GM21786 (cell line): ENCODE measurements around the gene VAMP8.
"Not testable (repeated sequence)": the region's sequence is repeated elsewhere in the genome, so short reads cannot be mapped to it uniquely, and the experiment has no call there.

ENCODE experiments used
- ATAC-seq: cut with Tn5 transposase; IDR thresholded peaks from one replicate; pipeline ENCODE4 v1.9.1; 2021; ENCODE audit not compliant: unreplicated experiment

Gene VAMP8

DNA sequence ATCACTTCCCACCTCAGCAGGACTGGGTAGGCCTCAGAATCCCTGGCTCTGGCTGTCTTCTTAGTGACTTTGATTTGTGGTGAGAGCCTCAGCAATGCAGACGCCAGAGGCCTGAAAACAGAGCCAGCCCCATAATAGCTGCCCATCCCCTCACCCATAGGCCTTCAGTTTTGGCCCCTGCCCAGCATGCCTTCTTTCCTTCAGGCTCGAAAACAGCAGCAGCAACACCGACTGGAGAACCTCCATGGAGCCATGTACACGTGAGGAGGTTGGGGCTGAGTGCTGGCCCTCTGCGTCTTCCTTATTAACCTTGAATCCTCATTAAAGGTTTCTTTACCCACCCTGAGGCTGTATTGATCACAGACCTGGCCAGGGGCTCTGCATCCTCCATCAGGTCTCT lies 19.9 kb downstream of the VAMP8 start:
- no peak for ATAC-seq

DNA sequence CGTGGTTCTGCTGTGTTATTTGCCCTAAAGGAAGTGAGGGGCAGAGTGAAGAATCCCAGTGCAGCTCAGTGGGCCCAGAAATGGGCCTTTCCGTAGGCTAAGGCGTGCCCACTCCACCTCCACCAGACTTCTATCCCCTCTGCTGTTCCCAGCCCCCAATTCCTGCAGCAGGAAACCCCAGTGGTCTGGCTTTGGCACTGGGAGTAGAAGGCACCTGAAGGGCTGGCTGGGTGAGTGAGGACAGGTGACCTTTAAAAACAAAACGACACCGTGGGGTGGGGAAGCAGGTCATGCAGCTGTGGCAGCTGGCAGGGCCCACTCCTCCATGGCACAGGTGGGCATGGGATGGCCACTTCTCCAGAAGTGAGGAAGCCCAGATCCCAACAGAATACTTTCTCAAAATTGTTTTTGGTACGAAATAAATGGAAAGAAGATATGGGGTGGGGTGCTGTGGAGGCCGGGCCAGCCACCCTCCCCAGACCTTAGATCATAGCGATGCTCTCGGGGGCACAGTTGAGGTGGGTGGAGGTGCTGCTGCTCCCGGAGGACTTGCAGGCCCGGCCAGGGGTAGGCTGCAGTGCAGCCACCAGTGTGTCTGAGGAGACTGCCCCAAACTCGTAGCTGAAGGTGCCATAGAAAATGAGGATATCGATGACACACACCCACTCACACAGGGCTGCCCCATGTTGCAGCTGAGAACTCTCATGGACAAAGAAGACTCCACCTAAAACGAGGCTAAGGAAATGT lies 21.4 kb downstream of the VAMP8 start:
- no peak for ATAC-seq

DNA sequence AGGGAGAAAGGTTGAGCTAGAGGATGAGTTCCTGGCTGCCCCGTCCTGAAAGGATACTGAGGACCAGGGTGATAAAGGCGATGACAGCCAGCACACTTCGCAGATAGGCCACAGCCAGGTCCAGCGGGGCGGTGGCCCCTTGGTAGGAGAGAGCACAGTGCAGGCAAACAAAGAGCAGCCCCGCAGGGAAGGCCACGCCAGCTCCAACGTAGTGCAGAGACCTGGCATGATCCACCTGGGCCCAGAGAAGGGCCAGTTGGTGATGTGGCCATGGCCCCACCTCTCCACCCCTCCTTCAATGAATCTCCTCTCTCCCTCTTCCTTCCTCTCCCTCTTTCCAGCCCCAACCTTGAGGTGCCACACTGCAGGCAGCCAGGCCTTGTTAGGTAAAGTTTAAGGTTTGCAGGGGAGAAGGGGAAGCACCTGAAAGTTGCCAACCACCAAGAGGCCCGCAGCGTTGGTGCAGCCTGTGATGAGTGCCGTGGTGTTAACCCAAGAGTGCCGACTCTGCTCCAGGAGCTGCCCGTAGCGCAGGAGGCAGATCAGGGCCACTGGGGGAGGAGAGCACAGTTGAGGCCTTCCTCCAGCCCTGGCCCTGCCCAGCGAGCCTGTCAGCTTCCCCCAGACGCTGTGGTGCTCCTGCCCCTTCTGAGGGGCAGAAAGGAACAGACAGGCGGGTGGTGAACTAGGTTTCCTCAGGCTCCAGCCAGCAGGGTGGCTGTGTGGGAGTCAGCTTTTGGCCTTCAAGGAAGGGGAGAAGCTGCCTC lies 22.3 kb downstream of the VAMP8 start:
- ATAC-seq = no peak

GRCh38 chr2:85600235-85600575 lies 22.8 kb downstream of the VAMP8 start:
- ATAC-seq = no peak

DNA sequence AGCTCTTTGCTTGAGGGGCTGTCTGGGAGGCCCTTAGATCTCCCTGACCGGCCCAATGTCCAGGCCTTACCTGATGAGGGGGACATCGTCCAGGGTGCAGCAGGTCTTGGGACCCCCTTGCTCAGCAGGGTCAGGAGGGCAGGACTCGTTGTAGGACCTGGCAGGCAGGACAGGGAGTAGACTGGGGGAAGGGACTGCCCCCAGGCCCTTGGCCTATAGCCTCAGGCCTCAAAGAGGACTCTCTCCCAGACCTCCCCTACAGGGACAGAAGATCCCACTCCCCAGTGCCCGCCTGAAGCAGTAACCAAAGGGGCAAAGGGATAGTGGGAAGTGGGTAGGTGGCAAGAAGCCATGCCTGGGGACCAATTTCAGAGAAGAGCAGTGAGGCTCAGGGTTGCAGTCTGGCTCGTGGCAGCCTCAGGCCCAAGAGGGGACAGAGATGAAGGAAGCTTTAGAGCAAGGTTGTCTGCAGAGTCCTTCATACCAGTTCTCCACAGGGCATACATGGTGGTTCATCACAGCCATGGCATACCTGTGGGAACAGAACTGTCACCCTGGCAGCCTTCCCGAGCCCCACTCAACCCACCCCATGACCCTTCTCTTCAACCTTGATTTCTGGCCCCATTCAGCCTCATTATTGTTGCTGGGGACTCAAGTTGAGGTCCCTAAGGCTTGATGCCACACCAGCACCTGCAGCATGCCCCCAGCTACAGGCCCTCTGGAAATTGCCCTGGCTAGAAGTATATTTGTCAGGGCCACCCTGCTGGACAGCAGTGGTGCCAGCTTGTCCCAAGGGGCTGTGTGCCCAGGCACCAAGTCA lies 23.8 kb downstream of the VAMP8 start:
- no peak for ATAC-seq

GRCh38 chr2:85601771-85602475 lies 24.5 kb downstream of the VAMP8 start:
- peak; percentile 32 for ATAC-seq

DNA sequence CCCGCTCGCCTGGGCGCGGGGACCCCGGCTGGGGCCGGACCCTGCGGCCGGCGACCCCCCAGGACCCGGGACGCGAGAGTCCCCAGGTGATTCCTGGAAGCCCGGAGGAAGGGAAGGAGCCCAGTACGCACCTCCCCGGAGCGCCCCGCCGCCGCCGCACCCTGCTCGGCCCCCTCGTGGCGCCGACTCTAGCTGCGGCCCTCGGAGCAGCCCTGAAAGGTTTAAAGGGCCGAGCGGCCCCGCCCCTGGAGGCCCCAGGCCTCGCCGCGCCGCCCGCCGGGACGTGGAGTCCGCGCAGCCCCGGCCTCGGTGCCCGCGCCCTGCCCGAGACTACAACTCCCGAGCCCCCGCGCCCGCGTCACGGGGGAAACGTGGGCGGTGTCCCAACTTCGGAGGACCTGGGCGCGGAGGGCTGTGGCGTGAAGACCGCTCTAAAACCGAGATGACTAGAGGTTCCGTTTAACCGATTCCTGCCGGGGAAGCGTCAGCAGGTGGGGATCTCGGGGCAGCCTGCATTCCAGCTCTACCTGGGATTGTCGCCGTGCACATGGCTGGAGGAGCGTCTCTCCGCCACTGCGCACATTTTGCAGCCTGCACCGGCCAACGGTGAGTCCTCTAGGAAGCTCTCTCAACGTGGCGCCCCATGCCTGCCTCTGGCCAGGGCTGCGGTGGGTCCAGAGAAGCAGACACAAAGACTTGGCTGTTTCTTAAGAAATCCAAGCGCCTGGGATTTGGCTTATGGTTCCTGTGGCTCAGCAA lies 25.3 kb downstream of the VAMP8 start, which contains the start of gene TMEM150A:
TSS of gene TMEM150A (minus strand) at position 223 of the 759 bp plus-strand sequence. CDS start 750 bp downstream, outside the sequence.
- peak; percentile 96 for ATAC-seq

GRCh38 chr2:85604133-85604444 lies 26.7 kb downstream of the VAMP8 start:
- not testable (repeated sequence) for ATAC-seq

DNA sequence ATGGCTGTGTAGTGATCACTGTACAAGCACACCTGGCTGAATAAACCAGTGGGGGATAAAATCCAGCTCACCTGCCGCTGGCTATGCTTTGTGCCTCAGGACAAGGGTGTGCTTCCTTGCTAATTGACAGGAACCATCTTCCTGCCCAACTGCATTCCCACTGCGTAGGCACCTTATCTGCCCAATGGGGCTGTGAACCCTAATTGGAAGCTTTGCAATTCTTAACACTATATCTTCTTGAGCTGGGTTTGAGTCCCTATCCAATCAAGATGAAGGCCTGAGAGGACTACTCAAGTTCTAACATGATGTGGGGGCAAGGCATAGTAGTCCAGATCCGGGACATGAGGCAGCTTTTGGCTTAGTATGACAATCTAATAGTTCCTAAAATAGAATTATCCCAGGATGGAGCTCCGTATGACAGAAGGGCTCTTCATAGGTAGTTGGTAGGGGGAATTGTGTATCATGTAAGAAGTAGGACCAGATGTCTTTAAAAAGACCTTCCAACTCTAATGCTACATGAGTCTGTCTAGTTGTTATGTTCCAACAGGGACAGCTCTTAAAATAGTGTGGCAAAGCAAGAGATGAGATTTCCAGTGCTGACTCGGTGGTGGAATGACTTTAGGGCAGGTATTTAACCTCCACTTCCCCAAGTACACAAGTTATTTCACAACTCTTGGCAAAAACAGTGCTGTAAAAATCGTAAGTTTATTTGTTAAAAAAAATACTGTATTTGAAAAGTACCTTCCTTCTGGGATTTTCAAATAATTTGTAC lies 27.4 kb downstream of the VAMP8 start:
- no peak for ATAC-seq

GRCh38 chr2:85605406-85606115 lies 28.2 kb downstream of the VAMP8 start:
- ATAC-seq = no peak

DNA sequence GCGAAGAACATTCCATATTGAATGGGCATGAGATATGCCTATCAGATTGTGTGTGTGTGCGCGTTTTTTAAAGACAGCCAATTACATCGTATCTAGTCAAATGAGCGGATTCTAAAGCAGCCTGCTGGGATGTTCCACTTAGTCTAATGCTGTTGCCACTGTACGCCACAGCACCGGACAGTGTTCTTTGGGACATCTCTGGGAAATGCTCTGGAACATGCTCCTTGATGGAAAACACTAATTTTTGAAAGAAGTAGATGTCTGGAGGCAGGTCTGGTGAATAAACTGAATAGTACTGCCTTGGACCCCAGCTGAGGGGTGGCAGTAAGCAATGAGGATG lies 28.7 kb downstream of the VAMP8 start:
- no peak for ATAC-seq

DNA sequence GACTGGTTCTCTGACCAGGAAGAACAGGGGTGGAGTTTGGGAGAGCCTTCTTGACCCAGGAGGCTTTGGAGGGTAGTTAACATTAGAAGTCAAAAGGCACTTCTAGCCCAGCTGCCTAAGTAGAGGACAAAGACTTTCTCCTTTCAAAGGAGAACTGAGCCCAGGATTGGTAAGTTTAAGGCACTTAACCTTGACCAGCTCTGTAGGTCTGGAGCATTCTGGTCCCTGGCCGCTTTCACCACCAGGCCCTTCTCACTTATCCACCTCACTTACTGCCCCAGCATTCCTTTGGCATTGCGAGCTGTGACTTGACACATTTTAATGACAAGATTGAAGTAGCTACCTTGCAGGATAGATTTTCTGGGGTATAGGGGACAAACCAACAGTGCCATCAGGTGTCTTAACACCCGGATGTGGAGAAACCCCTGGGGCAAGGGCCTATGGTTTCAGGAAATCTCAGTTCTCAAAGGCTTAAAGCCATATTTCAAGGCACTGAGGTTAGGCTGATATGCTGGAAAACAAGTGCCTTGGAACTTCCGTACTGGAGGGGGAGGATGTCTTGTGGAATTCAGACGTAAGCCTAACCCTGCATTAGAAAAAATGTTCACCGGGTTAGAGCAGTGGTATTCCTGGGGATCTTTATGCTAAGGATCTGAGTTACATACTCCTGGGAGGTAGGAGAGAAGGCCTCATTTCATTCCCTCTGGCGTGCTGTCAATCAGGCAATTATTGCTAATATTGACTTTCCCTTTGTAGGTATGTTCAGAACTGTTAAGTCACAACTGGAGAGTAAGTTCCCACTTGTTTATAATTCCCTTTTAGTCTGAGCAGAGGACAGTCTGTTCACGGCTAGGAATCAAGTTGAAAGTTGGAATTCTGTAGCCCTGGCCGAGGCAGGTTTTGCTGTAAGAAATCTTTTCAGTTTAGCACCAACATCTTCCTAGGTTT lies 30.2 kb downstream of the VAMP8 start:
- ATAC-seq = no peak

DNA sequence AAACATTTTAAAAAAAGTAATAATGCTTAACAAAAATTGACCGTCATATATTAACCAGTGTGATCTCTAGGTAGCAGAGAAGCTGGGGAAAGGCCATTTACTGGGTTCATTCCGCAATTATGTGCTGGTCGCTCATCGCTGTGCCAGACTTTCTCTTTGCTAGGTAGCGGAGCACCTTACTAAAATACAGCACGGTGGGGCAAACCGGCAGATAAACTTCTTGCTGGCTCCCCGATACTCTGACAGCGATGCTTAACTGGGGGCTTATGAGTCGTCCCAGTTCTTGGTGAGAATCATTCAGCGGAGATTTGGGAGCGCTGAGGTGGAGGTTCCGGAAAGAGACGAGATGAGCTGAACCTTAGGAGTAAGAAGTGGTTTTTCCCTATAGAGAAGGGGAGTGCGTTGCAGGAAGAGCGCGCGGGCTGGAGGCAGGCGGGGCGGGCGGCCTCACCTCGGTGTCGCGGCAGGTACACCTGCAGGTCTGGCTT lies 33.9 kb downstream of the VAMP8 start:
- ATAC-seq = no peak

- peak; percentile 80 for ATAC-seq
Observed at GRCh38 chr2:85611705-85612587, 34.6 kb downstream of the VAMP8 start, which contains the start of gene C2orf68. Gene C2orf68 (minus strand): TSS chr2:85612066. CDS start chr2:85611984, 82 bp downstream.

DNA sequence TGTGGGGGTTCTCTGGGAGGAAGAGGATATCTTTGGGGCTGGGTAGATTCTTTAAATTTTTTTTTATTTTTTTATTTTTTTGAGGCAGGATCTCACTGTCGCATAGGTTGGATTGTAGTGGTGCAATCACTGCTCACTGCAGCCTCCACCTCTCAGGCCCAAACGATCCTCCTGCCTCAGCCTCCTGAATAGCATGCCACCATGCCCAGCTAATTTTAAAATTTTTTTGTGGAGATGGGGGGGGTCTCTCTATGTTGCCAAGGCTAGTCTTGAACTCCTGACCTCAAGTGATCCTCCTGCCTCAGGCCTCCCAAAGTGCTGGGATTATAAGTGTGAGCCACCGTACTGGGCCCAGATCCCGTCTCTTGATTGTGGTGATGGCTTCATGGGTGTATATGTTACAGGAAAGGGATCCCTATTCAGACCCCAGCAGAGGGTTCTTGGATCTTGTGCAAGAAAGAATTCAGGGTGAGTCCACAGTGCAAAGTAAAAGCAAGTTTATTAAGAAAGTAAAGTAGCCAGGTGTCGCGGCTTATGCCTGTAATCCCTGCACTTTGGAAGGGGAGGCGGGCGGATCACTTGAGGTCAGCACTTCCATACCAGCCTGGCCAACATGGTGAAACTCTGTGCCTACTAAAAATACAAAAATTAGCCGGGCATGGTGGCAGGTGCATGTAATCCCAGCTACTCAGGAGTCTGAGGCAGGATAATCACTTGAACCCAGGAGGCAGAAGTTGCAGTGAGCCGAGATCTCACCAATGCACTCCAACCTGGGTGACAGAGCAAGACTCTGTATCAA lies 36.5 kb downstream of the VAMP8 start:
- no peak for ATAC-seq

- ATAC-seq = not testable (repeated sequence)
Observed at GRCh38 chr2:85614757-85615156, 37.4 kb downstream of the VAMP8 start.
